GM19239 (cell line): Measurements from ENCODE around the gene WWP2.
"Not testable (repeated sequence)": the region's sequence is repeated elsewhere in the genome, so short reads cannot be mapped to it uniquely, and the experiment has no call there.

Experiments
- DNase-seq: peaks from one replicate; pipeline ENCODE4 v3.0.0; 2011; ENCODE audit warnings: low spot score; ENCODE audit not compliant: insufficient read length
- FAIRE-seq: peaks from 2 replicates; lab custom pipeline; 2011; peaks lifted over from hg19 to GRCh38; lab: Jason Lieb, UNC

WWP2 gene

DNA sequence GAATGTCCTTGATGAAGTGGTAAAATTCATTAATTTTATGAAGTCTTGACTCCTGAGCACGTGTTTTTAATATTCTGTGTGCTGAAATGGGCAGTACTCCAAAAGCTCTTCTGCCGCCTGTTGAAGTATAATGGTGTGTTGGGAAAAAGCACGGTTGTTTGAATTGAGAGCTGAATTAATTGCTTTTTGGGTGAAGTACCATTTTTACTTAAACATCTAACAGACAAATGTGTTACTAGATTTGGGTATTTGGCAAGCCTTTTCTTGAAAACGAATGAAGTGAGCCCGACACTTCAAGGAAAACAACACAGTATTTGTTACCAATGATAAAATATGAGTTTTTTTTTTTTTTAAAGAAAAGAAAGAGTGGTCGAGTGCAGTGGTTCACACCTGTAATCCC lies 22.5 kb downstream of the WWP2 start:
- DNase-seq (no peak), FAIRE-seq (no peak)

DNA sequence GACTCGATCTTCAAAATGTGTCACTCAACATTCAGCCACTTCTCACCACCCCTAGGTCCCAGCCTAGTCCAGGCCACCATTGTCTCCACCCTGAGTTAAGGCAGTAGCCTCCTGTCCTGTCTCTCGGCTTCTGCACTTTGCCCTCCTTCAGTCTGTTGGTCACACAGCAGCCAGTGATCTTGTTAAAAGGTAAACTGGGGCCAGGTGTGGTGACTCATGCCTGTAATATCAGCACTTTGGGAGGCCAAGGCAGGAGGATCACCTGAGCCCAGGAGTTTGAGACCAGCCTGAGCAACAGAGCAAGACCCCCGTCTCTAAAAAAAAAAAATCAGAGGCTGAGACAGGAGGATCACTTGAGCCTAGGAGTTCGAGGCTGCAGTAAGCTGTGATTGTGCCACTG lies 25.8 kb downstream of the WWP2 start:
- DNase-seq (no peak), FAIRE-seq (no peak)

DNA sequence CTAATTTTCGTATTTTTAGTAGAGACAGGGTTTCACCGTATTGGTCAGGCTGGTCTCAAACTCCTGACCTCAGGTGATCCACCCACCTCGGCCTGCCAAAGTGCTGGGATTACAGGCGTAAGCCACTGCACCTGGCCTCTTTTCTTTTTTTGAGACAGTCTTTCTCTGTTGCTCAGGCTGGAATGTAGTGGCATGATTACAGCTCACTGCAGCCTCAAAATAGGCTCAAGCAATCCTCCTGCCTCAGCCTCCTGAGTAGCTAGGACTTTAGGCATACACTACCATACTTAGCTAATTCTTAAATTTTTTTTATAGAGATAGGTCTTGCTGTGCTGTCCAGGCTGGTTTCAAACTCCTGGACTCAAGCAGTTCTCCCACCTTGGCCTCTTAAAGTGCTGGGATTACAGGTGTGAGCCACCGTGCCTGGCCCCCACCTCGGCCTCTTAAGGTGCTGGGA lies 29.3 kb downstream of the WWP2 start:
- DNase-seq, FAIRE-seq: not testable (repeated sequence)

- DNase-seq (no peak), FAIRE-seq (no peak)
These were observed 31.4 kb downstream of the WWP2 start for GRCh38 chr16:69793526-69793925.

DNA sequence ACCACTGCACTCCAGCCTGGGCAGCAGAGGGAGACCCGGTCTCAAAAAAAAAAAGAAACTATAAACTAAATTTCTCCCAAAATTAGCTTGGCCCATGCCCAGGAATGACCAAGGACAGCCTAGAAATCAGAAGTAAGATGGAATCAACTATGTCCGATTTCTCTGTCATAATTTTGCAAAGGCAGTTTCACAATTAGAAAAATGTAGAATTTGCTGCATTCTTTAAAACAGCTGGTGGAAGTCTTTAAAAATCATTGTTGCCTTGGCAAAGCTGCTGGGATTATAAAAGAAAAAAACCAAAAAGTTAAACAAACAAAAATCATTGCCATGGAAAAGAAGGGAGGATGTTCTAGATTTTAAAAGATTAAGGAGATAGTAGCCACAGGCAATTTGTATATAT lies 32.4 kb downstream of the WWP2 start:
- no peak for FAIRE-seq
- DNase-seq: no peak

DNA sequence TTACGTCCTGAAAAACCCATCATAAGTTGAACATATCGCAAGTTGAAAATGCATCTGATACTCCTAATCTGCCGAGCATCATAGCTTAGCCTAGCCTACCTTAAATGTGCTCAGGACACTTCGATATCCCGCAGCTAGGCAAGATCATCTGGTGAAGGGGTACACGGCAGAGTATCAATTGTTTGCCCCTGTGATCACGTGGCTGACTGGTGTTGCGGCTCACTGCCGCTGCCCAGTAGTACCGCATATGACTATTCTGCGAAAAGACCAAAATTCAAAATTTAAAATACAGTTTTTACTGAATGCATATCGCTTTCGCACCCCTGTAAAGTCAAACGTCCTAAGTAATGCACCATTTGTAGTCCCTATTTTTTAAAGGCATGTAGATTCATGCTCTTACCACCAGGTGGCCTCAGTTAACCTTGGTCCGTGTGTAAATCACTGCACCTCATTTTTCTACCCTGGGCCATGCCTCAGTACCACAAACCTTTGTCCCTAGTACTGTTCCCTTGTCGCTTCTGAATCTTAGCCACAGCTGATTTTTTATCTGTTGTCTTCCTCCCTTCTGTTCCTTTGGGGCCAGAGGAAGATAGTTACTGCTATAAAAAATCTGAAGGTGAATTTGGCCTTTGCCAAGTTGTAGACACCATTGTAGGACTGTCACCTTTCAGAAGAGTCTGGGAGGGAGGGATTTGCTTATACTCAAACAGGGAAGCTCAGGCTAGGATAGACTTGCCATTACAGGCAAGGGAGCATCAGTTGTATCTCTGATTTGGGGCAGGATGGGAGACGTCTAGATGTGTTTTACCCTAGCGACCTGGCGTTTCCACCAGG lies 34.4 kb downstream of the WWP2 start:
- FAIRE-seq (peak; percentile 87), DNase-seq (peak; percentile 25)

DNA sequence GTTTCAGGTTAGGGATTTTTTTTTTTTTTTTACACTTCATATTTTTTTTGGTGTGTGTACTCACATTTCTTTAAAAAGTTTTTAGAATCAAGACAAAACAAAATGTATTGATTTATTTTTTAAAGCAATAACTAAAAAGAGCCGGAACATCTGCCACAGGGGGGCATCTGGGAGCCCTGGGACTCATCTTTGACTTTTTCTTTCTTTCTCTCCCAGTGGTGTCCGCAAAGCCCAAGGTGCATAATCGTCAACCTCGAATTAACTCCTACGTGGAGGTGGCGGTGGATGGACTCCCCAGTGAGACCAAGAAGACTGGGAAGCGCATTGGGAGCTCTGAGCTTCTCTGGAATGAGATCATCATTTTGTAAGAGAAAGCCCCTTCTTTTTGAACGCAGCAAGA lies 36.3 kb downstream of the WWP2 start:
- DNase-seq (no peak), FAIRE-seq (no peak)

DNA sequence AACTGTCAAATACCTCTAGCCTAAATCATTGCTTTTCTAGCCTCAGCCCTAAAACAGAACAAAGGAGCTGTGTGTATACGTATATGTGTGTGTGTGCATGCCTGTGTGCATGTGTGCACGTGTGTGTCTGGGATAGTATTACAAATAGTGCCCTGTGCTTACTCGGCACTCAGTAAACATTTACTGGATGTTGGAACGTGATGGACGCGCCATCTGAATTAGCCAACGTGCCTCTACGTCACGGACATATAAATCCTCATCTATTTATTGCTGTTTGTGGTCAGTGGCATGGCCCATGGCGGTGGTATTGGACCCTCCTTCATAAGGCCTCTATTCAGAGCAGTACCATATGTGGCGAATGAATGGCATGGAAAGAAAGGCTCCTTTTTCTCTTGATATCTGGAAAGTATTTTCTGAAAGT lies 37.5 kb downstream of the WWP2 start:
- FAIRE-seq (no peak), DNase-seq (no peak)

DNA sequence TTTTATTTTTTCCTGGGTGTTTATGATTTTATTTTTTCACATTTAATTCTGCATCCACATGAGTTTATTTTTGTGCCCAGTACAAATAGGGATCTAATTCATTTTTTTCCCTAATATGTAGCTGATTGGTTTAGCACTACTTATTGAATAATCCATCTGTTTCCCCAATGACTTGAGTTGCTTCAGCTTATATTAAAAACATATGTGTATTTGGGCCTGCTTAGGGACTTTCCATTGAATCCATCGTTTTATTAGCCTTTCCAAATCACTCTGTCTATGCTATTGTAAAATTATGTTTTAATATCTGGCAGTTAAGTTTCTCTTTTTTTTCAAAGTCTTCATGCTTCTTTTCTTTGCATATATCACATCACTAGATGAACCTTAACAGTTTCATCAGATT lies 42.2 kb downstream of the WWP2 start:
- FAIRE-seq (no peak), DNase-seq (no peak)

DNA sequence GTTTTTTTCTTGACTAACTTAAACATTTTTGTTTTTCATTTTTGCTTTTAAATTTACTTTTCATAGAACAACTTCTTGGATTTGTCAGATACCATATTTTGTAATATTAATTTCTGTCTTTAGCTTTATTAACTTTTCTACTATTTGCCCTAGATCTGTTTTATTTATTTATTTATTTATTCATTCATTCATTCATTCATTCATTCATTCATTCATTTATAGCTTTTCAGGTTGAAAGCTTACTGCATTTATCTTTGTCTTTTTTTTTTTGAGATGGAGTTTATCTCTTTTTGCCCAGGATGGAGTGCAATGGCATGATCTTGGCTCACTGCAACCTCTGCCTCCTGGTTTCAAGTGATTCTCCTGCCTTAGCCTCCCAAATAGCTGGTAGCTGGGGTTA lies 44.6 kb downstream of the WWP2 start:
- not testable (repeated sequence) for FAIRE-seq, DNase-seq

DNA sequence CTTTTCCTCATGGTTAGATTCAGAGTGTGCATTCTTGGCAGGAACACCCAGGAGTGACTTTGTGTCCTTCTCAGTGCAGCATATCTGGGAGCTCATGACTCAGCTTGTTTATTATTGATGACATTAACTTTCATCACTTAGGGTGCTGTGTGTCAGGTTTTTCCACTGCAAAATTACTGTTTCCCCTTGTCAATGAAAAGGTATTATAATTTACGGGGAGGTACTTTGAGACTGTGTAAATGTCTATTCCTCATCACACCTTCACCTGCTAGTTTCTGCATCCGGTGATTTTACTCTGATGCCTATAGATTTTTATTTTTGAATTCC lies 50.5 kb downstream of the WWP2 start:
- FAIRE-seq (no peak), DNase-seq (no peak)

DNA sequence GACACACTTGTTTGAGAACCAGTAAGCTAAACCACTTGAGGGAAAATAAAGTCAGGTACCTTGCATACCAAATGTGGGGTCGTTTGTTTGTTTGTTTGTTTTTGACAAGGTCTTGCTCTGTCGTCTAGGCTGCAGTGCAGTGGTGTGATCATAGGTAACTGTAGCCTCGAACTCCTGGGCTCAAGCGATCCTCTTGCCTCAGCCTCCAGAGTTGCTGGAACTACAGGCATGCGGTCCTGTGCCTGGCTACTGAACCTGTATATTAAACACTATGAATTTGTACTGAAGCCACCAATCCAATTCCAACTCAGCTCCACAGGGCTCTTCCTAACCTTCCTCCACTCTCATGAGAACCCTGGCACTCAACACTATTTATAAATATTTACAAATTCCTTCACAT lies 51.9 kb downstream of the WWP2 start:
- no peak for FAIRE-seq
- DNase-seq: no peak

GRCh38 chr16:69814561-69814960 lies 52.4 kb downstream of the WWP2 start:
- no peak for DNase-seq
- FAIRE-seq: no peak

GRCh38 chr16:69815216-69815883 lies 53.2 kb downstream of the WWP2 start:
- not testable (repeated sequence) for DNase-seq

DNA sequence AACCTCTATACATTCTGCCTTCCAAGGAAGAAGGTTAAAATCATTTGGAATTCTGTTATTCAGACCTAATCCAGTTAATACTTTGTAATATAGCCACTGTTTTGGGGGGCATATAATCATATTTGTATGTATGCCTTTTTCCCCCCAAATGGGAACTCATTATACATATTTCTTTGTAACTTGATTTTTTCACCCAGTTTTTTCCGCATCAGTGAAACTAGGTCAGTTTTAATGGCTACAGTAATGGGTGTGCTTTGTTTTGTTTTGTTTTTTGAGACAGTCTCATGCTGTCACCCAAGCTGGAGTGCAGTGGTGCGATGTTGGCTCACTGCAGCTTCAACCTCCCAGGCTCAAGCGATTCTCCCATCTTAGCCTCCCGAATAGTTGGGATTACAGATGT lies 54.9 kb downstream of the WWP2 start:
- DNase-seq (no peak), FAIRE-seq (no peak)

More at GRCh38 chr16:69815216-69815883, 53.2 kb downstream of the WWP2 start:
- FAIRE-seq: not testable (repeated sequence)

GRCh38 chr16:69818891-69819545 lies 56.9 kb downstream of the WWP2 start:
- FAIRE-seq: no peak
- no peak for DNase-seq

DNA sequence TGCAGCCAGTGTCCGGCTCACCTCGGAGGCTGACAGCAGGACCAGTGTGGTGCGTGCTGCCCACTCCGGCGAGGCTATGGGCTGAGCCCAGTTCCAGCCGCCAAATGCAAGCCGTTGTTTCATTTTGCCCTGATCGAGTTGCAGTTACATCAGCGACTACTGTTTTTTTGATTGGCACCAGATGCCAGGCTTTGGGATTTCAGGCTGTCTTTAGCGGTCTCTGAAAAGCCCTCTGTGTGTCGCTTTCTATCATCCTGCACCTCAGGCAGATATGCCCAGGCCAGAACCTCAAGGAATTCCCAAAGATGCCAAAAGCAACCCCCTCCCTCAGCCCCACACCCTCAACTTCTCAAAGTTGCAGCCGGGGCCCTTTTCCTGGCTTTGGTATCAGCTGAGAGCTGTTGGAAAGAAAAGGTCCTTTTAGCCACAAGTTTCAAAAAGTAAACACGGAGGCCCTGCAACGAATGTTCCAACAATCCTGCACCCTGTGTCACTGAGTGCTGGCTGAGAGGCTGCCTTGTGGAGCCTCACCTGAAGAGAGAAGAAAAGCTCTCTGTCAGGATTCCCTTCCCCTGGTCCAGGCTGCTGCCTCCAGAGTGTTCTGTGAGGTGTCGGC lies 58.9 kb downstream of the WWP2 start:
- no peak for FAIRE-seq
- DNase-seq: no peak

DNA sequence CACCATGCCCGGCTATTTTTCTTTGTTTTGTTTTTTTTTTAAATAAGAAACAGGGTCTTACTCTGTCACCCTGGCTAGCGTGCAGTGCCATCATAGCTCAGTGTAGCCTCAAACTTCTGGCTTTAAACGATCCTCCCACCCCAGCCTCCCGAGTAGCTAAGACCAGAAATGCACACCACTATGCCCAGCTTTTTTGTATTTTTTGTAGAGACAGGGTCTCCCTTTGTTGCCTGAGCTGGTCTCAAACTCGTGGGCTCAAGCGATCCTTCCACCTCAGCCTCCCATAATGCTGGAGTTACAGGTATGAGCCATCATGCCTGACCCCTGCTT lies 59.7 kb downstream of the WWP2 start:
- DNase-seq (no peak), FAIRE-seq (no peak)

GRCh38 chr16:69822174-69822935 lies 60.2 kb downstream of the WWP2 start:
- DNase-seq: no peak
- FAIRE-seq: no peak
